HepG2 (cell line): ENCODE data around the gene INO80E. TPM values are rescaled to one million over a fixed set of nuclear protein-coding genes. Genes with fewer than 3 reads are reported as not detected.

Source experiments
- AGO1 ChIP-seq: fragments of 200-400 bp; formaldehyde crosslinking; IDR thresholded peaks from 2 replicates; pipeline ENCODE4 v1.6.1; 2017; ENCODE audit warnings: mild to moderate bottlenecking, low read depth, low read length, moderate library complexity; ENCODE audit not compliant: poor library complexity, severe bottlenecking
- AHR ChIP-seq: IDR thresholded peaks from 2 replicates; pipeline ENCODE4 v1.6.1; 2018; ENCODE audit warnings: missing genetic modification reagents, missing compliant biosample characterization
- ATF7-NPFF ChIP-seq: sonication (generic); formaldehyde crosslinking; IDR thresholded peaks from 2 replicates; pipeline ENCODE4 v1.8.1; 2023; ENCODE audit warnings: mild to moderate bottlenecking, low read depth, missing genetic modification reagents, moderate library complexity
- CHD4 ChIP-seq: fragments of 200-600 bp; sonication (generic); IDR thresholded peaks from 2 replicates; pipeline ENCODE4 v1.7.0; 2017; ENCODE audit warnings: mild to moderate bottlenecking, low read length, borderline replicate concordance
- FOXM1 ChIP-seq: sonication (generic); formaldehyde crosslinking; IDR thresholded peaks from 2 replicates; pipeline ENCODE4 v1.5.0; 2020; ENCODE audit warnings: missing genetic modification reagents
- GLMP ChIP-seq: sonication (generic); formaldehyde crosslinking; IDR thresholded peaks from 2 replicates; pipeline ENCODE4 v1.9.0; 2021; ENCODE audit warnings: missing genetic modification reagents, mild to moderate bottlenecking, borderline replicate concordance
- GZF1 ChIP-seq: sonication (generic); formaldehyde crosslinking; IDR thresholded peaks from 2 replicates; pipeline ENCODE4 v1.5.1; 2020; ENCODE audit warnings: mild to moderate bottlenecking, missing genetic modification reagents
- HMG20A ChIP-seq: IDR thresholded peaks from 2 replicates; pipeline ENCODE4 v1.6.1; 2016; ENCODE audit warnings: borderline replicate concordance
- HNF4A ChIP-seq: sonication (generic); formaldehyde crosslinking; IDR thresholded peaks from 2 replicates; pipeline ENCODE4 v1.4.0; 2020; ENCODE audit warnings: missing genetic modification reagents
- HOXA5 ChIP-seq: sonication (generic); formaldehyde crosslinking; IDR thresholded peaks from 2 replicates; pipeline ENCODE4 v1.4.0; 2020; ENCODE audit warnings: missing genetic modification reagents
- JARID2 ChIP-seq: sonication (generic); formaldehyde crosslinking; IDR thresholded peaks from 2 replicates; pipeline ENCODE4 v1.8.1; 2023; ENCODE audit warnings: missing genetic modification reagents, inconsistent platforms; ENCODE audit not compliant: insufficient replicate concordance
- KAT7 ChIP-seq: IDR thresholded peaks from 2 replicates; pipeline ENCODE4 v1.6.1; 2018; ENCODE audit warnings: borderline replicate concordance, missing compliant biosample characterization
- NAIF1 ChIP-seq: sonication (generic); formaldehyde crosslinking; IDR thresholded peaks from 2 replicates; pipeline ENCODE4 v1.5.0; 2020; ENCODE audit warnings: mild to moderate bottlenecking, missing genetic modification reagents, borderline replicate concordance
- ONECUT2 ChIP-seq: sonication (generic); formaldehyde crosslinking; IDR thresholded peaks from 2 replicates; pipeline ENCODE4 v1.4.0; 2020; ENCODE audit warnings: missing genetic modification reagents
- PAWR ChIP-seq: sonication (generic); formaldehyde crosslinking; IDR thresholded peaks from 2 replicates; pipeline ENCODE4 v1.4.0; 2020; ENCODE audit warnings: missing genetic modification reagents, mild to moderate bottlenecking, borderline replicate concordance
- PHB2 ChIP-seq: fragments of 450-650 bp; IDR thresholded peaks from 2 replicates; pipeline ENCODE4 v1.6.1; 2018; ENCODE audit not compliant: partially characterized antibody
- PLSCR1 ChIP-seq: sonication (generic); formaldehyde crosslinking; IDR thresholded peaks from 2 replicates; pipeline ENCODE4 v1.5.0; 2020; ENCODE audit warnings: missing genetic modification reagents, mild to moderate bottlenecking, borderline replicate concordance
- RAD21 ChIP-seq: fragments of 450-650 bp; formaldehyde crosslinking; IDR thresholded peaks from 2 replicates; pipeline ENCODE4 v1.5.0; 2020; ENCODE audit warnings: mild to moderate bottlenecking
- RFX3 ChIP-seq: IDR thresholded peaks from 2 replicates; pipeline ENCODE4 v1.6.1; 2016; ENCODE audit warnings: missing biosample characterization, missing genetic modification reagents
- SIN3A ChIP-seq: IDR thresholded peaks from 2 replicates; pipeline ENCODE4 v1.6.1; 2011; ENCODE audit warnings: low read depth, mild to moderate bottlenecking, control low read depth, low read length, borderline replicate concordance
- SIN3B ChIP-seq: fragments of 150-350 bp; IDR thresholded peaks from 2 replicates; pipeline ENCODE4 v1.6.1; 2014; ENCODE audit warnings: low read length
- SUZ12 ChIP-seq: fragments of 150-350 bp; IDR thresholded peaks from 2 replicates; pipeline ENCODE4 v1.6.1; 2014; ENCODE audit warnings: low read depth, low read length
- ZBTB7A ChIP-seq: sonication (generic); formaldehyde crosslinking; IDR thresholded peaks from 2 replicates; pipeline ENCODE4 v1.8.0; 2022; ENCODE audit warnings: mild to moderate bottlenecking, missing genetic modification reagents
- ZFAT ChIP-seq: sonication (generic); formaldehyde crosslinking; conservative IDR thresholded peaks from 2 replicates; pipeline ENCODE4 v1.8.1; 2023; ENCODE audit warnings: missing genetic modification reagents, inconsistent platforms
- ZNF160 ChIP-seq: sonication (generic); formaldehyde crosslinking; IDR thresholded peaks from 2 replicates; pipeline ENCODE4 v1.8.0; 2022; ENCODE audit warnings: mild to moderate bottlenecking, inconsistent platforms, missing genetic modification reagents
- ZNF3 ChIP-seq: IDR thresholded peaks from 2 replicates; pipeline ENCODE4 v1.7.0; 2017; ENCODE audit warnings: inconsistent platforms
- ZNF510 ChIP-seq: sonication (generic); formaldehyde crosslinking; IDR thresholded peaks from 2 replicates; pipeline ENCODE4 v1.4.0; 2020; ENCODE audit warnings: low read depth, mild to moderate bottlenecking, missing genetic modification reagents
- ZNF556 ChIP-seq: sonication (generic); formaldehyde crosslinking; IDR thresholded peaks from 2 replicates; pipeline ENCODE4 v1.4.0; 2020; ENCODE audit warnings: mild to moderate bottlenecking, missing genetic modification reagents, borderline replicate concordance
- ZNF747 ChIP-seq: sonication (generic); formaldehyde crosslinking; IDR thresholded peaks from 2 replicates; pipeline ENCODE4 v1.8.1; 2023; ENCODE audit warnings: missing genetic modification reagents, mild to moderate bottlenecking, borderline replicate concordance
- ZNF790 ChIP-seq: sonication (generic); formaldehyde crosslinking; IDR thresholded peaks from 2 replicates; pipeline ENCODE4 v1.8.0; 2022; ENCODE audit warnings: missing genetic modification reagents, mild to moderate bottlenecking, borderline replicate concordance
- ZNF883 ChIP-seq: sonication (generic); formaldehyde crosslinking; IDR thresholded peaks from 2 replicates; pipeline ENCODE4 v1.5.1; 2020; ENCODE audit warnings: mild to moderate bottlenecking, missing genetic modification reagents; ENCODE audit errors: not compliant biosample characterization
- polyA plus RNA-seq, 8 experiments: library from polyadenylated mRNA; depleted of rRNA in 3 of 8; stranded (reverse) in 7 of 8; unstranded in 1 of 8; fragments of >200 nt; fragmentation: Illumina TruSeq in 4 of 8; extraction: Trizol in 4 of 8; gene quantifications; 2 replicates each; pipeline versions ENCODE4 v1.2.1 to v1.2.3, GENCODE V29; 2011 to 2016; ENCODE audit warnings: low read depth in 4 of 8, missing spikeins in 1 of 8, mixed read lengths in 1 of 8; ENCODE audit not compliant: insufficient read depth in 1 of 8
- total RNA-seq, 5 experiments: library from RNA; depleted of rRNA; stranded (reverse); fragments of >200 nt; fragmentation: Illumina TruSeq; extraction: Trizol; gene quantifications; 2 replicates each; pipeline ENCODE4 v1.2.3, GENCODE V29; 2016; ENCODE audit warnings: low read depth in 1 of 5

Gene INO80E
- total and polyA plus RNA-seq, 2 of the 13 experiments (the other 11 are each of a cell fraction or from before 2014, with no cell fraction given): 25.8 to 45.6 TPM

- peak; percentile 52 for TF ChIP-seq ATF7-NPFF (CRISPR knock-in tag)
- TF ChIP-seq AHR (CRISPR knock-in tag): 0 out of 2 replicates have a peak, but pooled peaks have one; percentile 7
- peak; percentile 92; the same call in 1 of the 2 replicates for TF ChIP-seq HOXA5 (CRISPR knock-in tag)
- TF ChIP-seq PAWR (CRISPR knock-in tag): no peak
- peak; percentile 85 for TF ChIP-seq AGO1
- no peak for TF ChIP-seq GLMP
- 0 out of 2 replicates have a peak, but pooled peaks have one; percentile 9 for TF ChIP-seq HNF4A (CRISPR knock-in tag)
- peak; percentile 52; the same call in 1 of the 2 replicates for TF ChIP-seq CHD4
- peak; percentile 14; the same call in 1 of the 2 replicates for TF ChIP-seq SIN3B
- no peak for TF ChIP-seq GZF1 (CRISPR knock-in tag)
- no peak for TF ChIP-seq FOXM1 (CRISPR knock-in tag)
- no peak for TF ChIP-seq ZFAT (CRISPR knock-in tag)
- TF ChIP-seq KAT7 (CRISPR knock-in tag): peak; percentile 48
- TF ChIP-seq SUZ12: peak; percentile 86
- TF ChIP-seq ZNF3 (CRISPR knock-in tag): no peak; the same call in 1 of the 2 replicates
- no peak for TF ChIP-seq HMG20A (CRISPR knock-in tag)
- no peak for TF ChIP-seq ZNF883
- no peak; the same call in 1 of the 2 replicates for TF ChIP-seq ZNF790 (CRISPR knock-in tag)
- no peak for TF ChIP-seq ZNF510 (CRISPR knock-in tag)
- peak; percentile 76 for TF ChIP-seq NAIF1 (CRISPR knock-in tag)
- TF ChIP-seq PHB2: no peak
- TF ChIP-seq PLSCR1 (CRISPR knock-in tag): peak; percentile 93
- TF ChIP-seq ONECUT2: no peak
- peak; percentile 83 for TF ChIP-seq ZNF556
- TF ChIP-seq SIN3A: peak; percentile 80; the same call in 1 of the 2 replicates
- no peak for TF ChIP-seq JARID2 (CRISPR knock-in tag)
- TF ChIP-seq ZNF160: peak; percentile 8; the same call in 1 of the 2 replicates
- TF ChIP-seq RFX3 (CRISPR knock-in tag): no peak
- peak; percentile 40; the same call in 1 of the 2 replicates for TF ChIP-seq ZNF747 (CRISPR knock-in tag)
- no peak for TF ChIP-seq ZBTB7A (CRISPR knock-in tag)
- TF ChIP-seq RAD21 (CRISPR knock-in tag): peak; percentile 44; the same call in 1 of the 2 replicates
Measured at GRCh38 chr16:29995911-29996765, at the start of gene INO80E (continued).
